Smooth muscle cell of the brain vasculature (primary cell): ENCODE results near the gene HEXIM1.

Source experiments
- DNase-seq: peaks from one replicate; pipeline ENCODE4 v3.0.0-alpha.2; 2012; ENCODE audit warnings: low read depth, low spot score

The HEXIM1 gene

GRCh38 chr17:45170931-45171337 is 22.7 kb downstream of the HEXIM1 start:
- DNase-seq: no peak

- DNase-seq: no peak
Observed at GRCh38 chr17:45171338-45172231, 23.3 kb downstream of the HEXIM1 start.

GRCh38 chr17:45172232-45172540 is 23.9 kb downstream of the HEXIM1 start:
- no peak for DNase-seq

- DNase-seq: no peak
Observed at GRCh38 chr17:45172541-45173286, 24.4 kb downstream of the HEXIM1 start.

- no peak for DNase-seq
Observed at GRCh38 chr17:45175759-45176115, 27.5 kb downstream of the HEXIM1 start.

- DNase-seq: no peak
Observed at GRCh38 chr17:45177563-45177962, 29.3 kb downstream of the HEXIM1 start.

- no peak for DNase-seq
Observed at GRCh38 chr17:45184144-45184543, 35.9 kb downstream of the HEXIM1 start.

GRCh38 chr17:45186801-45187354 is 38.6 kb downstream of the HEXIM1 start:
- DNase-seq: no peak

- DNase-seq: no peak
Observed at GRCh38 chr17:45189009-45189408, 40.7 kb downstream of the HEXIM1 start.

GRCh38 chr17:45190503-45191255 is 42.4 kb downstream of the HEXIM1 start:
- DNase-seq: no peak

GRCh38 chr17:45195424-45195823 is 47.1 kb downstream of the HEXIM1 start:
- DNase-seq: no peak

GRCh38 chr17:45197108-45197507 is 48.8 kb downstream of the HEXIM1 start:
- no peak for DNase-seq

GRCh38 chr17:45197555-45198334 is 49.5 kb downstream of the HEXIM1 start:
- DNase-seq: peak; percentile 49

GRCh38 chr17:45200701-45201100 is 52.4 kb downstream of the HEXIM1 start:
- DNase-seq: no peak

- no peak for DNase-seq
Observed at GRCh38 chr17:45201457-45201856, 53.2 kb downstream of the HEXIM1 start.
